Progenitor cell of endocrine pancreas (in vitro differentiated cells): Measurements from ENCODE around the gene TMOD2. TPM values are rescaled to one million over a fixed set of nuclear protein-coding genes. Genes with fewer than 3 reads are reported as not detected.

Experiments used
- DNase-seq: peaks from one replicate; pipeline ENCODE4 v3.0.0; 2021; ENCODE audit warnings: low spot score; ENCODE audit not compliant: unreplicated experiment
- H3K27ac Mint-ChIP-seq: 2 replicates; pipeline ENCODE4 v1.8.0; 2021; ENCODE audit warnings: mild to moderate bottlenecking, moderate library complexity, mixed read lengths
- H3K27me3 Mint-ChIP-seq: 2 replicates; pipeline ENCODE4 v1.8.0; 2021; ENCODE audit warnings: mixed read lengths
- H3K36me3 Mint-ChIP-seq: 2 replicates; pipeline ENCODE4 v1.8.0; 2022; ENCODE audit warnings: mixed read lengths; ENCODE audit not compliant: insufficient read depth
- H3K4me1 Mint-ChIP-seq: 2 replicates; pipeline ENCODE4 v1.8.0; 2021; ENCODE audit warnings: low read depth, mixed read lengths
- H3K4me3 Mint-ChIP-seq: 2 replicates; pipeline ENCODE4 v1.8.0; 2021; ENCODE audit warnings: low read depth, mild to moderate bottlenecking, moderate library complexity, mixed read lengths
- H3K9me3 Mint-ChIP-seq: 2 replicates; pipeline ENCODE4 v1.8.0; 2021; ENCODE audit warnings: low read depth, mixed read lengths
- CTCF ChIP-seq: fragments of 200-600 bp; sonication (generic); IDR thresholded peaks from one replicate; pipeline ENCODE4 v1.5.0; 2021; ENCODE audit warnings: antibody characterized with exemption, mild to moderate bottlenecking; ENCODE audit not compliant: unreplicated experiment
- total RNA-seq: library from RNA; stranded (reverse); gene quantifications from 2 replicates; pipeline ENCODE4 v1.2.1, GENCODE V29; 2021

TMOD2 gene
- total RNA-seq, 1 donor from 2014 or later = 8.1 TPM

DNA sequence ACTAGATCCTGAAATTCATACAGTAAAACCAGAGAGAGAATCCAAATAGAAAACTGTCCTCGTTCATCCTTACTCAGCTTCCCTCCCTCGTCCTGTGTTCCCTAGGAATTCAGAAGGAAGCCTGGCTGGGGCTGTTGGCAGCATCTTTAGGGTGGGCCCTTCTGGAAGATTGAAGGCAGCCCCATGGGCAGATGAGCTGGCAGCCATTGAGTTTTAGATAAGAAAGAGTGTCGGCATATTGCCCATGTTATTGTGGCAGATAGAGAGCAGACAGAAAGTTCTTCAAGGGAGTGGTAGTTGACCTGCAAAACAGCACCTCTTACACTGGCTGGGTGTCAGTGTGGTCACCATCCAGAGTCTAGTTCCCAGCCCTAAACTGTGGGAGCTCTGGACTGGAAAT lies 23.5 kb downstream of the TMOD2 start:
- DNase-seq = no peak
- Mint-ChIP-seq H3K9me3 (no peaks in the 10 kb centered on the region), H3K4me3 (no peak overlapping the region), H3K27ac (no peak overlapping the region), H3K36me3 (peaks cover 7% of the 10 kb centered on the region), H3K4me1 (peaks cover 3% of the 10 kb centered on the region), H3K27me3 (no peaks in the 10 kb centered on the region)
- no peak for TF ChIP-seq CTCF

GRCh38 chr15:51775967-51776816 lies 24.8 kb downstream of the TMOD2 start:
- DNase-seq = peak; percentile 36
- H3K27ac Mint-ChIP-seq = no peak overlapping the region
- H3K36me3 Mint-ChIP-seq = peaks cover 7% of the 10 kb centered on the region
- peaks cover 3% of the 10 kb centered on the region for H3K4me1 Mint-ChIP-seq
- H3K9me3 Mint-ChIP-seq = no peaks in the 10 kb centered on the region
- H3K4me3 Mint-ChIP-seq = no peak overlapping the region
- no peaks in the 10 kb centered on the region for H3K27me3 Mint-ChIP-seq
- TF ChIP-seq CTCF = peak; percentile 75

- Mint-ChIP-seq H3K9me3 (no peaks in the 10 kb centered on the region), H3K4me1 (peaks cover under 1% of the 10 kb centered on the region), H3K27ac (no peak overlapping the region), H3K36me3 (peaks cover 8% of the 10 kb centered on the region), H3K4me3 (no peak overlapping the region), H3K27me3 (no peaks in the 10 kb centered on the region)
- DNase-seq = peak; percentile 45
- TF ChIP-seq CTCF = peak; percentile 76
Measured at GRCh38 chr15:51776952-51777569, 25.7 kb downstream of the TMOD2 start.

- Mint-ChIP-seq H3K9me3 (no peaks in the 10 kb centered on the region), H3K36me3 (peaks cover 7% of the 10 kb centered on the region), H3K27me3 (no peaks in the 10 kb centered on the region), H3K4me1 (no peaks in the 10 kb centered on the region), H3K27ac (no peak overlapping the region), H3K4me3 (no peak overlapping the region)
- no peak for DNase-seq
- no peak for TF ChIP-seq CTCF
Measured at GRCh38 chr15:51780636-51781035, 29.2 kb downstream of the TMOD2 start.

DNA sequence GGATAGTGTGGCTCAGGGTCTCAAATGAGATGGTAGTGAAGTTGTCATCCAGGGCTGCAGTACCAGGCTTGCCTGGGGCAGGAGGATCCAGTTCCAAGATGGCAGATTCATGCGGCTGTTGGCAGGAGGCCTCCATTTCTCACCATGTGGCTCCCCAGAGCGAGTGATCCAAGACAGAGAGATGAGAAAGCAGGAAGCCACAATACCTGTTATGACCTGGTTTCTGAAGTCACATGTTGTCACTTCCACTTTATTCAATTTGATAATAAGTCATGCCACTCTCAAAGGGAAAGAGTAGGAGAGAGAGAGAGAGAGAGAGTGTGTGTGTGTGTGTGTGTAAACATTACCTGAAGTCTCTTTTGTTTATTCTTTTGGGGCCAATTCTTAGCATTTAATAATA lies 30.1 kb downstream of the TMOD2 start:
- no peaks in the 10 kb centered on the region for H3K4me1 Mint-ChIP-seq
- no peaks in the 10 kb centered on the region for H3K27me3 Mint-ChIP-seq
- H3K27ac Mint-ChIP-seq = no peak overlapping the region
- DNase-seq = no peak
- H3K9me3 Mint-ChIP-seq = no peaks in the 10 kb centered on the region
- no peak for TF ChIP-seq CTCF
- H3K36me3 Mint-ChIP-seq = peaks cover 5% of the 10 kb centered on the region
- no peak overlapping the region for H3K4me3 Mint-ChIP-seq
